ENCODE results near the gene RBM47.
A peak's percentile ranks its signal among the peaks of the same experiment; 100 is the strongest.
"Not testable (repeated sequence)": the region's sequence is repeated elsewhere in the genome, so short reads cannot be mapped to it uniquely, and the experiment has no call there.

The RBM47 gene

DNA sequence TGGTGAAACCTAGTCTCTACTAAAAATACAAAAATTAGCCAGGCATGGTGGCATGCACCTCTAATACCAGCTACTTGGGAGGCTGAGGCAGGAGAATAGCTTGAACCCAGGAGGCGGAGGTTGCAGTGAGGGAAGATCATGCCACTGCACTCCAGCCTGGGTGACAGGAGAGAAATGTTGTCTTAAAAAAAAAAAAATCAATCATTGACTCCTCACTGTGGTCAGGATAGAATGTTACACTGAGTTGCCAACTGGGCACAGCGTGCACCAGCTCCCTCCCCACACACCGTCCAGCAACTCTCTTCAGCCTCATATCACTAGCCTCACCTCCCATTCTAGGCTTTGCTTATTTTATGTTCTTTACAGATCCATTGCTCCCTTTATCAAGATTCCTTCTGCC is 215.0 kb downstream of the RBM47 start:
- no peaks in the 10 kb centered on the region for H3K27me3 ChIP-seq (ENCODE audit: low read depth, low read length)
- H3K4me3 ChIP-seq (ENCODE audit: low read depth in 1 of 2, low read length in 2 of 2): no peak overlapping the region
- no peaks in the 10 kb centered on the region for H3K9me3 ChIP-seq (ENCODE audit: control insufficient read depth in 1 of 2, low read length in 2 of 2)
- no peaks in the 10 kb centered on the region for H3K36me3 ChIP-seq (ENCODE audit: control insufficient read depth in 1 of 2, insufficient read depth in 2 of 2, low read length in 2 of 2)
- H3K4me1 ChIP-seq (ENCODE audit: control insufficient read depth in 1 of 2, insufficient read depth in 2 of 2, low read length in 2 of 2): no peaks in the 10 kb centered on the region
- no peak overlapping the region for H3K27ac ChIP-seq (ENCODE audit: low read length)

DNA sequence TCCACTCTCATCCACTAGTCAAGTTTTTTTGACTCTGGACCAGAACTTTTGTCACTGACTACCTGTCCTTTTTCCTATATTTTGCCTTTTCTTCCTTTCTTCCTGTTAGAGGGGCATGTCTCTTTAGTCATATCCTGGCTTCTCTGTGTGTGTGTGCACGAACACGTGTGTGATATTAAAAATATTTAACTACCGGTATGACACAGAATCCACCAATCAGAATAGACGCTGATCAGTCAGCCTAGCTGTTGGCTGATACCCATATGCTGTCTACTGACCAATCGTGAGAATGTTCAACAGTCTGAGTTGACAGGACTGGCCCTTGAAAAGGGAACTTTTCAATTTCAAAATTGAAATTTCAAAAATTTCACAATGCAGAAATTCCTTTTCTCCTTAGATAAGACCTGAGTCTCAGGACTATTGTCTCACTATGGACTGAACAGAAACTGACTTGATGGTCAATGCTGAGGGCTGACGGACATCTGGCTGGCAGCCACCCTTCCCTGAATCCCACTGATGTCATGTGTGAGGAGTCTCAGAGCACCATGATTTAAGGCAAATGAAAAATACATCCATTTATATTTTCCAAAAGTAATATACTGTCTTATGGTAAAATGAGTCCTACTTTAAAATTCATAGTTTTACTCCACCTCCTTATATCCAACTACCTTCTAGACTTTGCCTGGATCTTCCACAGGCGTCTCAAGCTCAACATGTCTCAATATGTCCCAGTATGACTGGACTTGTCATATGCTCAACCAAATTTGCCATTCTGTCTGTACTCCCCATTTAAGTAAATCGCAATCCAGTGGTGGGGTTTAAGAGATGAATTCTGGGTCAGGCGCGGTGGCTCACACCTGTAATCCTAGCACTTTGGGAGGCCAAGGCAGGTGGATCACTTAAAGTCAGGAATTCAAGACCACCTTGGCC is 216.5 kb downstream of the RBM47 start:
- no peaks in the 10 kb centered on the region for H3K36me3 ChIP-seq (ENCODE audit: control insufficient read depth in 1 of 2, insufficient read depth in 2 of 2, low read length in 2 of 2)
- H3K27ac ChIP-seq (ENCODE audit: low read length): no peak overlapping the region
- no peaks in the 10 kb centered on the region for H3K27me3 ChIP-seq (ENCODE audit: low read depth, low read length)
- H3K4me1 ChIP-seq (ENCODE audit: control insufficient read depth in 1 of 2, insufficient read depth in 2 of 2, low read length in 2 of 2): no peaks in the 10 kb centered on the region
- H3K9me3 ChIP-seq (ENCODE audit: control insufficient read depth in 1 of 2, low read length in 2 of 2): no peaks in the 10 kb centered on the region
- H3K4me3 ChIP-seq (ENCODE audit: low read depth in 1 of 2, low read length in 2 of 2): no peak overlapping the region

DNA sequence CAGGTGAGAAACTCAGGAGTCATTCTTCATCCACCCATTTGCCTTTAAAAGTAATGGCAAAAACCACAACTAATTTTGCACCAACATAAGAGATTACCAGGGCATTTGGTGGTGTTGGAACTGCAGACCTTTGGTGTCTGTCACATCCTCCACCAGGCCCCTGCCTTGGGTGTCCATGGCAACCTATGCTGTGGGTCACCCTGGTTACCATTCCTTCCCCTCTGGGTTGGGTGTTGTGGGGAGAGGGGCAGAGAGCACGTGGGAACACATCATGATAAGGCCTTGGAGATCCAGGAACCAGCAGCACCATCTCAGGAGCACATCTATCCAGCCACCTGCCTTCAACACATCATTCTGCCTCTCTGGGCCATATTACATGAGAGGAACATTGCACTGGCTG is 217.3 kb downstream of the RBM47 start:
- no peaks in the 10 kb centered on the region for H3K4me1 ChIP-seq (ENCODE audit: control insufficient read depth in 1 of 2, insufficient read depth in 2 of 2, low read length in 2 of 2)
- H3K4me3 ChIP-seq (ENCODE audit: low read depth in 1 of 2, low read length in 2 of 2): no peak overlapping the region
- no peaks in the 10 kb centered on the region for H3K27me3 ChIP-seq (ENCODE audit: low read depth, low read length)
- no peaks in the 10 kb centered on the region for H3K9me3 ChIP-seq (ENCODE audit: control insufficient read depth in 1 of 2, low read length in 2 of 2)
- no peak overlapping the region for H3K27ac ChIP-seq (ENCODE audit: low read length)
- H3K36me3 ChIP-seq (ENCODE audit: control insufficient read depth in 1 of 2, insufficient read depth in 2 of 2, low read length in 2 of 2): no peaks in the 10 kb centered on the region

DNA sequence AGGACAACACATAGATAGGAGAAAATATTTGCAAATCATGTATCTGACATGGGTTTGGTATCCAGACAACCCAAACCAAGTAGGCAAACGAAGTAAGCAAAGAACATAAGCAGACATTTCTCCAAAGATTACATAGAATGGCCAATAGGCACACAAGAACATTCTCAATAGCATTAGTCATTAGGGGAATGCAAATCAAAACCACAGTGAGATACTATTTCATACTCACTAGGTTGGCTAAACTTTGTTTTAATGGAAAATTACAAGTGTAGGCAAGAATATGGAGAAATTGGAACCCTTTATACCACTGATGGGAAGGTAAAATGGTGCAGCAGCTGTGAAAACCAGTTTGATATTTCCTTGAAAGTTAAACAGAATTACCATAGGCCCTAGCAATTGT is 219.8 kb downstream of the RBM47 start:
- no peak overlapping the region for H3K4me3 ChIP-seq (ENCODE audit: low read depth in 1 of 2, low read length in 2 of 2)
- H3K4me1 ChIP-seq (ENCODE audit: control insufficient read depth in 1 of 2, insufficient read depth in 2 of 2, low read length in 2 of 2): no peaks in the 10 kb centered on the region
- no peak overlapping the region for H3K27ac ChIP-seq (ENCODE audit: low read length)
- no peaks in the 10 kb centered on the region for H3K9me3 ChIP-seq (ENCODE audit: control insufficient read depth in 1 of 2, low read length in 2 of 2)
- H3K27me3 ChIP-seq (ENCODE audit: low read depth, low read length): no peaks in the 10 kb centered on the region
- no peaks in the 10 kb centered on the region for H3K36me3 ChIP-seq (ENCODE audit: control insufficient read depth in 1 of 2, insufficient read depth in 2 of 2, low read length in 2 of 2)

DNA sequence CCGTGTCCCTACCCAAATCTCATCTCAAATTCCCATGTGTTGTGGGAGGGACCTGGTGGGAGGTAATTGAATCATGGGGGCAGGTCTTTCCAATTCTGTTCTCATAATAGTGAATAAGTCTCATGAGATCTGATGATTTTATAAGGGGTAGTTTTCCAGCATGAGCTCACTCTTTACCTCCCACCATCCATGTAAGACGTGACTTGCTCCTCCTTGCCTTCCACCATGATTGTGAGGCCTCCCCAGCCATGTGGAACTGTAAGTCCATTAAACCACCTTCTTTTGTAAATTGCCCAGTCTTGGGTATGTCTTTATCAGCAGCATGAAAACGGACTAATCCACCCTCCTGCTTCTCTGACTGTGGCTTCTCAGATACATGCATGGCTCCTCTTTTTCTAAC is 222.2 kb downstream of the RBM47 start:
- H3K4me3 ChIP-seq (ENCODE audit: low read depth in 1 of 2, low read length in 2 of 2); H3K4me1 ChIP-seq (ENCODE audit: control insufficient read depth in 1 of 2, insufficient read depth in 2 of 2, low read length in 2 of 2); H3K36me3 ChIP-seq (ENCODE audit: control insufficient read depth in 1 of 2, insufficient read depth in 2 of 2, low read length in 2 of 2); H3K9me3 ChIP-seq (ENCODE audit: control insufficient read depth in 1 of 2, low read length in 2 of 2); H3K27me3 ChIP-seq (ENCODE audit: low read depth, low read length); H3K27ac ChIP-seq (ENCODE audit: low read length): not testable (repeated sequence)

DNA sequence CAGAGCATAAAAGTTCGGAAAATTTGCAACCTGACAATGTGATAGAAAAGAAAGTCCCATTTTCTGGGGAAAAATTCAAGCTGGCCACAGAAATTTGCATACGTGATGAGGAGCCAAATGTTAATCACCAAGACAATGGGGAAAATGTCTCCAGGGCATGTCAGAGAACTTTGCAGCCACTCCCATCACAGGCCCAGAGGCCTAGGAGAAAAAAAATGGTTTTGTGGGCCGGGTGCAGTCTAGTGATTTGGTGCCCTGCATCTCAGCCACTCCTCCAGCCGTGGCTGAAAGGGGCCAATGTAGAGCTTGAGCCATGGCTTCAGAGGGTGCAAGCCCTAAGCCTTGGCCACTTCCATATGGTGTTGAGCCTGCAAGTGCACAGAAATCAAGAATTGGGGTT is 223.3 kb downstream of the RBM47 start:
- Histone ChIP-seq H3K4me3 (ENCODE audit: low read depth in 1 of 2, low read length in 2 of 2) (no peak overlapping the region), H3K27ac (ENCODE audit: low read length) (no peak overlapping the region), H3K4me1 (ENCODE audit: control insufficient read depth in 1 of 2, insufficient read depth in 2 of 2, low read length in 2 of 2) (no peaks in the 10 kb centered on the region), H3K9me3 (ENCODE audit: control insufficient read depth in 1 of 2, low read length in 2 of 2) (no peaks in the 10 kb centered on the region), H3K36me3 (ENCODE audit: control insufficient read depth in 1 of 2, insufficient read depth in 2 of 2, low read length in 2 of 2) (no peaks in the 10 kb centered on the region), H3K27me3 (ENCODE audit: low read depth, low read length) (no peaks in the 10 kb centered on the region)

DNA sequence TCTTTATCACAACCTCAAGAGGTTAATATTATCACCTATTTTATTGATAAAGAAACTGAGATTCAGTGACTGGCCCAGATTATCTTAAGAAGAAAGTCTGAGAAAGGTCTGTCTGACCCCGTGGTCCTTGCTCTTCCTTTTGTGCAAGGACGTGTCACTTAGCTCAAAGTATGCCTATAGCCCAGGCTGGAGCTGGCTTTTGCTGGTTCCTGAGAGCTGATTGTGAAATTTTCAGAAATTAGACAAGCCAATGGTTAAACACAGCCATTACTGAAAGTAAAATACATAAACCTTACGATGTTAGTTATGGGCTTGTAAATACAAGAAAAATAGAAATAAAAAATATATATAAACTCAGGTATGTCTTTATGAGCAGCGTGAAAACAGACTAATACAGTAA is 224.5 kb downstream of the RBM47 start:
- H3K27ac ChIP-seq (ENCODE audit: low read length): peak overlapping the region; percentile 13

DNA sequence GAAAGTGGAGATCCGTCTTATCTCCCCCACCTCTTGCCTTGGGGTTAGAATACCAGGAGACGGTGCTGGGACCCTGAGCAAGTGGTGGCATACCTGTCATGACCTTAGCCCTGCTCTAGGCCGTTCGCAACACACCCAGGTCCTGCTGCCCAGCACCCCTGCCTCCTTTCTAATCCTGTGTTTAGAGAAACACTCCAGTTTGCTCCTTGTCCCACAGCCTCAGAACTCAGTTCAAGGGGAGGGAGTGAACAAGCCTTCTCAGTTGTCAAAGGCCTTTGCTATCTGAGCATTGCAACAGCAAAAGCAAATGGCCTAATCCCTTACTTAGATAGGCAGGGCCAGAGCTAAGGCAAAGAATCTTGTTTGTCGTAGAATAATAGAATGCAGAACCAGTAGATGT is 226.6 kb downstream of the RBM47 start:
- Histone ChIP-seq H3K9me3 (ENCODE audit: control insufficient read depth in 1 of 2, low read length in 2 of 2) (no peaks in the 10 kb centered on the region), H3K27me3 (ENCODE audit: low read depth, low read length) (no peaks in the 10 kb centered on the region)

More for the DNA sequence above, 224.5 kb downstream of the RBM47 start:
- H3K4me1 ChIP-seq (ENCODE audit: control insufficient read depth in 1 of 2, insufficient read depth in 2 of 2, low read length in 2 of 2): no peaks in the 10 kb centered on the region
- no peaks in the 10 kb centered on the region for H3K36me3 ChIP-seq (ENCODE audit: control insufficient read depth in 1 of 2, insufficient read depth in 2 of 2, low read length in 2 of 2)
- no peaks in the 10 kb centered on the region for H3K27me3 ChIP-seq (ENCODE audit: low read depth, low read length)
- H3K4me3 ChIP-seq (ENCODE audit: low read depth in 1 of 2, low read length in 2 of 2): no peak overlapping the region
- no peaks in the 10 kb centered on the region for H3K9me3 ChIP-seq (ENCODE audit: control insufficient read depth in 1 of 2, low read length in 2 of 2)

DNA sequence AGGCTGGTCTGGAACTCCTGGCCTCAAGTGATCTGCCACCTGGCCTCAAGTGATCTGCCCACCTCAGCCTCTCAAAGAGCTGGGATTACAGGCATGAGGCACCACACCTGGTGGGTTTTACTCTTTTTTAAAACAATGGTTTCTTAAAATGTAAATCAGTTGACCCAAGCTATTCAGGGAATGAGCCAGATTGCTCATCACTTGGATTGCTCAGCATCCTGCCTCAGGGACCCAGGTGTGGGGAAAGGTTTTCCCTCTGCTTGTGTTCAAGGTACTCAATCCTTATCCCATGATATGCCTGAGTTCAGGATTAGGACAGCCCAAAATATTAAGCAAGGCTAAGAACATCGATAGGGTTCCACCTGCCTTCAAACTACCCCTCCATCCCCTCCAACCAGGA is 227.1 kb downstream of the RBM47 start:
- Histone ChIP-seq H3K4me3 (ENCODE audit: low read depth in 1 of 2, low read length in 2 of 2) (no peak overlapping the region), H3K27me3 (ENCODE audit: low read depth, low read length) (no peaks in the 10 kb centered on the region), H3K36me3 (ENCODE audit: control insufficient read depth in 1 of 2, insufficient read depth in 2 of 2, low read length in 2 of 2) (no peaks in the 10 kb centered on the region), H3K9me3 (ENCODE audit: control insufficient read depth in 1 of 2, low read length in 2 of 2) (no peaks in the 10 kb centered on the region), H3K4me1 (ENCODE audit: control insufficient read depth in 1 of 2, insufficient read depth in 2 of 2, low read length in 2 of 2) (no peaks in the 10 kb centered on the region), H3K27ac (ENCODE audit: low read length) (no peak overlapping the region)

More for the DNA sequence above, 226.6 kb downstream of the RBM47 start:
- H3K4me1 ChIP-seq (ENCODE audit: control insufficient read depth in 1 of 2, insufficient read depth in 2 of 2, low read length in 2 of 2): no peaks in the 10 kb centered on the region
- no peaks in the 10 kb centered on the region for H3K36me3 ChIP-seq (ENCODE audit: control insufficient read depth in 1 of 2, insufficient read depth in 2 of 2, low read length in 2 of 2)
- H3K27ac ChIP-seq (ENCODE audit: low read length): no peak overlapping the region
- no peak overlapping the region for H3K4me3 ChIP-seq (ENCODE audit: low read depth in 1 of 2, low read length in 2 of 2)

DNA sequence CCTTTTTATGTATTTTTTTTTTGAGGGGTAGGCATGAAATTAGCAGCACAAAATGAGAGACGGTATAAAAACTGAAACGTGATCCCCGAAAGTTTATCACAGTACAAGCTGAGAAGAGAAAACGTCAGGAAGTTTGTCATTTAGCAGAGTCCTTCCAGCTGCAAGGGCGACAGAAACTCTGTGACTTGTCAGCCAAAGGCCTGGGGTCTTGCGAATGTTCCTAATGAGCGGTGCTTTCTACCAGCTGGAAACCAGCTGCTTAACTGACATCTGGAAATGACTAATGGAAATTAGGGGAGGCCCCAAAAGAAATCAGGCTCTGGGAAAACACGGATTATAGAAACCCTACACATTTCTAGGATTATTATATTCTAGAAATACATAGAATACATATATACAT is 228.0 kb downstream of the RBM47 start:
- no peak overlapping the region for H3K27ac ChIP-seq (ENCODE audit: low read length)
- no peaks in the 10 kb centered on the region for H3K4me1 ChIP-seq (ENCODE audit: control insufficient read depth in 1 of 2, insufficient read depth in 2 of 2, low read length in 2 of 2)
- no peaks in the 10 kb centered on the region for H3K36me3 ChIP-seq (ENCODE audit: control insufficient read depth in 1 of 2, insufficient read depth in 2 of 2, low read length in 2 of 2)
- no peaks in the 10 kb centered on the region for H3K27me3 ChIP-seq (ENCODE audit: low read depth, low read length)
- no peak overlapping the region for H3K4me3 ChIP-seq (ENCODE audit: low read depth in 1 of 2, low read length in 2 of 2)
- no peaks in the 10 kb centered on the region for H3K9me3 ChIP-seq (ENCODE audit: control insufficient read depth in 1 of 2, low read length in 2 of 2)

DNA sequence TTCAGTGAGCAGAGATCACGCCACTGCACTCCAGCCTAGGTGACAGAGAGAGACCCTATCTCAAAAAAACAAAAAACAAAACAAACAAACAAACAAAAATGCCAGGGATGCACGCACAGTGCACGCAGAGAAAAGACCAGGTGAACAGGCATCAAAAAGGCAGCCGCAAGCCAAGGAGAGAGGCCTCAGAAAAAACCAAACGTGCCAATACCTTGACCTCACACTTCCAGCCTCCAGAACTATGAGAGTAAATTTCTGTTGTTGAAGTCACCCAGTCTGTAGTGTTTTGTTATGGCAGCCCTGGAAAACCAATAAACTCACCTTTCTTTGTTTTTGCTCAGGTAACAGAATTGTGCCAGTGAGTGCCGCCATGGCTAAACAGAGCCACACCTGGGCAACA is 228.6 kb downstream of the RBM47 start:
- Histone ChIP-seq H3K4me3 (ENCODE audit: low read depth in 1 of 2, low read length in 2 of 2) (no peak overlapping the region), H3K27ac (ENCODE audit: low read length) (no peak overlapping the region), H3K4me1 (ENCODE audit: control insufficient read depth in 1 of 2, insufficient read depth in 2 of 2, low read length in 2 of 2) (no peaks in the 10 kb centered on the region), H3K36me3 (ENCODE audit: control insufficient read depth in 1 of 2, insufficient read depth in 2 of 2, low read length in 2 of 2) (no peaks in the 10 kb centered on the region), H3K27me3 (ENCODE audit: low read depth, low read length) (no peaks in the 10 kb centered on the region), H3K9me3 (ENCODE audit: control insufficient read depth in 1 of 2, low read length in 2 of 2) (no peaks in the 10 kb centered on the region)

DNA sequence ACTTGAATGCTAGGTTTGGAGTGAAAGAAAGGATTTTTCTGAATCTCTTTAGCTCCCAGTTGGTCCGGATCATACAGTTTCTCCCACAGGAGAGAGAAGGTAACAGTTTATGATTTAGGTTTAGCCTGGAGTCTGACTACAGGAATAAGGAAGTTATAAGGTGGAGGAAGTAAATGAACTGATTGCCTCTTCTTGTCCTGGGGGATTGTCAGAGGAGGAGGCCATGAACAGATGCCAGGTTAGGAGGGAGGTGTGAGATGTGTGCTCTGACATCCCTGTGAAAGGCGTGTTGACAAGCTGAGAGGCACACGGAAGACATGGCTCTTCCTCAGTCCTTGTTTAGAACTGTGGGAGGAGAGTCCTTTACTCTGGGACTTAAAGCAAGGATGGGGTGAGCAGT is 230.1 kb downstream of the RBM47 start:
- H3K4me1 ChIP-seq (ENCODE audit: control insufficient read depth in 1 of 2, insufficient read depth in 2 of 2, low read length in 2 of 2): no peaks in the 10 kb centered on the region
- no peaks in the 10 kb centered on the region for H3K27me3 ChIP-seq (ENCODE audit: low read depth, low read length)
- H3K27ac ChIP-seq (ENCODE audit: low read length): no peak overlapping the region
- H3K4me3 ChIP-seq (ENCODE audit: low read depth in 1 of 2, low read length in 2 of 2): no peak overlapping the region
- H3K9me3 ChIP-seq (ENCODE audit: control insufficient read depth in 1 of 2, low read length in 2 of 2): no peaks in the 10 kb centered on the region
- no peaks in the 10 kb centered on the region for H3K36me3 ChIP-seq (ENCODE audit: control insufficient read depth in 1 of 2, insufficient read depth in 2 of 2, low read length in 2 of 2)

All from muscle layer of duodenum (tissue), 2 donors.